Kidney (tissue), 22 donors: ENCODE measurements around the gene MAGOHB. TPM values are rescaled to one million over a fixed set of nuclear protein-coding genes. Genes with fewer than 3 reads are reported as not detected.

Experiments used
- DNase-seq, 5 donors: peaks; one replicate each; pipeline ENCODE4 v3.0.0-alpha.2; 2013 to 2020
- FAIRE-seq: peaks from 2 replicates; lab custom pipeline; 2012; peaks lifted over from hg19 to GRCh38; lab: Jason Lieb, UNC
- H3K27ac ChIP-seq, 2 donors: one replicate each; pipeline ENCODE4 v1.7.0; 2013; ENCODE audit warnings: low read depth in 2 of 2, low read length in 2 of 2, inconsistent platforms in 1 of 2
- H3K27me3 ChIP-seq: one replicate; pipeline ENCODE4 v1.7.1; 2013; ENCODE audit warnings: low read length, inconsistent platforms; ENCODE audit not compliant: control insufficient read depth, insufficient read depth
- H3K36me3 ChIP-seq, 3 donors: one replicate each; pipeline versions ENCODE4 v1.7.0 to v1.7.1; 2013; ENCODE audit warnings: low read length in 3 of 3, control low read depth in 1 of 3, inconsistent platforms in 1 of 3; ENCODE audit not compliant: insufficient read depth in 3 of 3, control insufficient read depth in 2 of 3
- H3K4me1 ChIP-seq, 3 donors: one replicate each; pipeline versions ENCODE4 v1.7.0 to v1.7.1; 2013; ENCODE audit warnings: low read length in 3 of 3, inconsistent platforms in 1 of 3, low read depth in 1 of 3; ENCODE audit not compliant: control insufficient read depth in 2 of 3, insufficient read depth in 2 of 3
- H3K4me3 ChIP-seq, 3 donors: one replicate each; pipeline versions ENCODE4 v1.7.0 to v1.8.1; 2013; ENCODE audit warnings: low read length in 3 of 3, control low read depth in 1 of 3, inconsistent platforms in 1 of 3
- H3K9ac ChIP-seq, 3 donors: one replicate each; pipeline versions ENCODE4 v1.7.0 to v1.7.1; 2013; ENCODE audit warnings: low read length in 3 of 3, control low read depth in 1 of 3, inconsistent platforms in 1 of 3
- H3K9me3 ChIP-seq, 3 donors: one replicate each; pipeline versions ENCODE4 v1.7.0 to v1.7.1; 2013; ENCODE audit warnings: low read length in 3 of 3, control low read depth in 1 of 3, inconsistent platforms in 1 of 3; ENCODE audit not compliant: control insufficient read depth in 2 of 3, insufficient read depth in 1 of 3
- intact Hi-C: fragments of 100-400 bp; cut with DNase I; formaldehyde crosslinking; loops from one replicate; pipeline ENCODE4 v1.11.1; 2022
- long read RNA-seq, 10 donors: library from polyadenylated mRNA in 1 of 10; unstranded in 1 of 10; transcript quantifications; one replicate each; pipeline ENCODE4 v2.0.0 and lab custom pipeline, GENCODE V29; 2021 to 2026
- polyA plus RNA-seq: library from polyadenylated mRNA; stranded (reverse); fragments of 350-450 nt; fragmentation: Illumina TruSeq; extraction: RNeasy Lipid Tissue Mini Kit (QIAGEN cat#74804); gene quantifications from one replicate; pipeline ENCODE4 v1.2.3, GENCODE V29; 2014; ENCODE audit warnings: low read depth, low replicate concordance; ENCODE audit not compliant: insufficient read depth
- total RNA-seq: library from RNA; stranded (reverse); fragmentation: NEBNext Ultra II Directional; extraction: Animal tissue kit (Norgen Biotek cat#: 25700); gene quantifications from one replicate; pipeline ENCODE4 v1.2.1, GENCODE V29; 2021
- TF ChIP-seq, protein P1 (sequence below): IDR thresholded peaks from 3 replicates; pipeline ENCODE4 v1.5.1; 2012; ENCODE audit warnings: mild to moderate bottlenecking, moderate library complexity, borderline replicate concordance; ENCODE audit not compliant: insufficient read depth; ENCODE audit errors: extremely low read depth
- donor health status: control.
- donor health status: control.
- donor health status: control.
- donor health status: control.
- donor health status: control.
- donor health status: DM: yes; HTN: yes; CAD: no.
- donor health status: Normal renal cell carcinoma (clear cell type).

The MAGOHB gene
- 20.0 TPM for total RNA-seq
- 31.7 TPM for polyA plus RNA-seq
- long read RNA-seq, donor 1, transcript MAGOHB-201 (5 exons, 2,623 nt): major isoform, 12 of 15 reads
- long read RNA-seq, donor 1, partial matches to known transcripts: 0 of 15 reads
- long read RNA-seq, donor 1, other reads (novel, unspliced or antisense): 0 of 15 reads
- long read RNA-seq, donor 2, transcript MAGOHB-201 (5 exons, 2,623 nt): major isoform, 18 of 22 reads
- long read RNA-seq, donor 2, partial matches to known transcripts: 0 of 22 reads
- long read RNA-seq, donor 2, other reads (novel, unspliced or antisense): 0 of 22 reads
- long read RNA-seq, donor 3, transcript MAGOHB-201 (5 exons, 2,623 nt): major isoform, 21 of 27 reads
- long read RNA-seq, donor 3, partial matches to known transcripts: 0 of 27 reads
- long read RNA-seq, donor 3, other reads (novel, unspliced or antisense): 0 of 27 reads
- long read RNA-seq, donor 4, transcript MAGOHB-201 (5 exons, 2,623 nt): major isoform, 10 of 14 reads
- long read RNA-seq, donor 4, partial matches to known transcripts: 0 of 14 reads
- long read RNA-seq, donor 4, other reads (novel, unspliced or antisense): 0 of 14 reads
- long read RNA-seq, donor 5, partial matches to known transcripts: 0 of 1 reads
- long read RNA-seq, donor 5, other reads (novel, unspliced or antisense): 0 of 1 reads
- long read RNA-seq, donor 6, transcript MAGOHB-207 (3 exons, 559 nt): minor isoform, 5 of 55 reads
- long read RNA-seq, donor 6, transcript MAGOHB-201 (5 exons, 2,623 nt): major isoform, 44 of 55 reads
- long read RNA-seq, donor 6, partial matches to known transcripts: 0 of 55 reads
- long read RNA-seq, donor 6, other reads (novel, unspliced or antisense): 0 of 55 reads
- long read RNA-seq, donor 7, transcript MAGOHB-201 (5 exons, 2,623 nt): major isoform, 5 of 7 reads
- long read RNA-seq, donor 7, partial matches to known transcripts: 1 of 7 reads
- long read RNA-seq, donor 7, other reads (novel, unspliced or antisense): 1 of 7 reads
- long read RNA-seq, donor 8, transcript MAGOHB-201 (5 exons, 2,623 nt): major isoform, 28 of 31 reads
- long read RNA-seq, donor 8, partial matches to known transcripts: 0 of 31 reads
- long read RNA-seq, donor 8, other reads (novel, unspliced or antisense): 0 of 31 reads
- long read RNA-seq, donor 9, transcript MAGOHB-201 (5 exons, 2,623 nt): major isoform, 8 of 12 reads
- long read RNA-seq, donor 9, partial matches to known transcripts: 0 of 12 reads
- long read RNA-seq, donor 9, other reads (novel, unspliced or antisense): 0 of 12 reads
- long read RNA-seq, donor 10, transcript MAGOHB-201 (5 exons, 2,623 nt): major isoform, 9 of 12 reads
- long read RNA-seq, donor 10, partial matches to known transcripts: 0 of 12 reads
- long read RNA-seq, donor 10, other reads (novel, unspliced or antisense): 0 of 12 reads

DNA sequence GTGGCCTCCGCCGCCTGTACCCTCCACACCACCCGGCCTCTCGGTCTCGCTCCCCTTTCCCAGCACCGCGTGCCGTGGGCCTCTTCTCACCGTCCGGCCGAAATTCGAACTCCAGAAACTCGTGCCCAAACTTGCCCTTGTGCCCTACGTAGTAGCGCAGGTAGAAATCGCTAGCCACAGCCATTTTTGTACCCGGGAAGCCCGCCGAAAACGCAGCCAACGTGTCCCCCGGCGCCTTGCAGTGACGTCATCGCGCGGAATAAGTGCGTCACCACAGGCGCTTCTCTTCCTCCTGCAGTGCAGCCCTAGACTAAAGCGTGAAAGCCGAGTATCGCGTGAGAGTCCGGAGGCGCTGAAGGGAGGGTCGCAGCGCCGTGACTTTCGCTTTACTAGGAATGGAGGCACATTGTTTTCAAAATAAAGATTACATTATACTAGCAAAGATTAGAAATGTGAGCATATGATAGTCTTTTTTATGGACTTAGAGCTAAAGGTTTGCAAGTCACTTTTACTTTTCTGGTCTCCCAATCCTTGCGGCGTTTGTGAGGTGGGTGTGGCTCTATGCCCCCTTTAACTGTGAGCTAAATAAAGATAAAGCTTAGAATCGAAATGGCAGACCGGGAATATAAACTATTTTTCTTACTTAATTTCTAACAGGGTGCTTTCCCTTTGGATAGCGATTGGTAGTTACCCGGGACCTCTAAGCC lies at the start of gene MAGOHB:
TSS of gene MAGOHB (minus strand) at position 261 of the 707 bp plus-strand sequence. CDS start at position 184, 77 bp downstream.
- H3K27ac ChIP-seq: peak within 1 kb of the TSS; percentile 73 to 79
- FAIRE-seq: peak; percentile 60
- no peaks in the 10 kb centered on the region for H3K27me3 ChIP-seq
- TF ChIP-seq, protein P1, sequence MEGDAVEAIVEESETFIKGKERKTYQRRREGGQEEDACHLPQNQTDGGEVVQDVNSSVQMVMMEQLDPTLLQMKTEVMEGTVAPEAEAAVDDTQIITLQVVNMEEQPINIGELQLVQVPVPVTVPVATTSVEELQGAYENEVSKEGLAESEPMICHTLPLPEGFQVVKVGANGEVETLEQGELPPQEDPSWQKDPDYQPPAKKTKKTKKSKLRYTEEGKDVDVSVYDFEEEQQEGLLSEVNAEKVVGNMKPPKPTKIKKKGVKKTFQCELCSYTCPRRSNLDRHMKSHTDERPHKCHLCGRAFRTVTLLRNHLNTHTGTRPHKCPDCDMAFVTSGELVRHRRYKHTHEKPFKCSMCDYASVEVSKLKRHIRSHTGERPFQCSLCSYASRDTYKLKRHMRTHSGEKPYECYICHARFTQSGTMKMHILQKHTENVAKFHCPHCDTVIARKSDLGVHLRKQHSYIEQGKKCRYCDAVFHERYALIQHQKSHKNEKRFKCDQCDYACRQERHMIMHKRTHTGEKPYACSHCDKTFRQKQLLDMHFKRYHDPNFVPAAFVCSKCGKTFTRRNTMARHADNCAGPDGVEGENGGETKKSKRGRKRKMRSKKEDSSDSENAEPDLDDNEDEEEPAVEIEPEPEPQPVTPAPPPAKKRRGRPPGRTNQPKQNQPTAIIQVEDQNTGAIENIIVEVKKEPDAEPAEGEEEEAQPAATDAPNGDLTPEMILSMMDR: no peak
- peak; percentile 97 to 99 (median 98) for DNase-seq
- H3K4me3 ChIP-seq: peak within 1 kb of the TSS; percentile 95 to 99 (median 97)
- H3K9me3 ChIP-seq: no peaks in the 10 kb centered on the region
- peak within 1 kb of the TSS; percentile 75 to 99 (median 86) for H3K9ac ChIP-seq
- intact Hi-C loops: no loop called here
- peaks cover 0 to 5% (median 3%) of the 10 kb centered on the region in 3 donors for H3K36me3 ChIP-seq
- peaks cover 0 to 7% (median 6%) of the 10 kb centered on the region in 3 donors for H3K4me1 ChIP-seq

DNA sequence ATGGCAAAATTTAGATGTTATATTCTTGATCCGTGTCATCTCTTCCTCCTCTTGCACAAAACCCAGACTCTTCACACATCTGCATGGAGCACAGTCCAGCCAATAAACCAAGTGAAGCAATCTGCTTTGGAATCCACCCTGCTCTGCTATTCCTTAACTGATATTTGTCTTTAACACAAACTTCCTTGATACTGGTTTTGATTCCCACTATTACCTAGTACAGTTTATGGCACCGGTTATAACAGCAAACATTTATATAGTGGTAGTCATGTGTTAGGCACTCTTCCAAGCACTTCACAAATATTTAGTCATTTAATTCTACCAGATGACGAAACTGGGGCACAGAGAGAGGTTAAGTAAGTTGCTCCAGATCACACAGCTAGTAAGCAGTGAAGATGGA lies 47.9 kb upstream of the MAGOHB start:
- DNase-seq (no peak), FAIRE-seq (no peak)
- Histone ChIP-seq H3K4me3 (no peak overlapping the region), H3K9me3 (no peaks in the 10 kb centered on the region), H3K4me1 (no peaks in the 10 kb centered on the region), H3K27me3 (no peaks in the 10 kb centered on the region), H3K27ac (no peak overlapping the region), H3K9ac (no peak overlapping the region), H3K36me3 (no peaks in the 10 kb centered on the region)
- intact Hi-C loops: no loop called here
- TF ChIP-seq, protein P1: no peak

DNA sequence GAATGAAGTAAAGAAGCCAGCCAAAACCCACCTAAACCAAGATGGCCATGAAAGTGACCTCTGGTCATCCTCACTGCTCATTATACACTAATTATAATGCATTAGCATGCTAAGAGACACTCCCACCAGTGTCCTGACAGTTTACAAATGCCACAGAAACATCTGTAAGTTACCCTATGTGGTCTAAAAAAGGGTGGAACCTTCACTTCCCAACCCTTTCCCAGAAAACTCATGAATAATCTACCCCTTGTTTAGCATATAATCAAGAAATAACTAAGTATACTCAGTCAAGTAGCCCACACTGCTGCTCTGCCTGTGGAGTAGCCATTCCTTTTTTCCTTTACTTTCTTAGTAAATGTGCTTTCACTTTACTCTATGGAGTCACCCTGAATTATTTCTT lies 40.6 kb upstream of the MAGOHB start:
- Histone ChIP-seq H3K36me3 (no peaks in the 10 kb centered on the region), H3K4me3 (no peak overlapping the region), H3K27ac (no peak overlapping the region), H3K9me3 (no peaks in the 10 kb centered on the region), H3K9ac (no peak overlapping the region), H3K27me3 (no peaks in the 10 kb centered on the region), H3K4me1 (no peaks in the 10 kb centered on the region)
- DNase-seq (no peak), FAIRE-seq (no peak)
- TF ChIP-seq, protein P1: no peak
- intact Hi-C loops: no loop called here
